HL-60/S4 treated with retinoic acid at 250 ng/mL for 4 days and 3 days (cell line): ENCODE results near the gene WDR88.

Source experiments
- in situ Hi-C: fragments of 300-500 bp; cut with MboI; formaldehyde crosslinking; loops from 2 replicates; pipeline ENCODE4 v1.7.0; 2022; ENCODE audit warnings: low sequenced_read_pairs

The WDR88 gene

GRCh38 chr19:33132021-33132420 lies at the start of gene WDR88:
WDR88 (plus strand) TSS chr19:33132114; CDS start chr19:33132170, 56 bp downstream.
- in situ Hi-C loops: loop anchor here (25.0 kb wide), 1 partner anchor 280 kb away; no protein-coding TSS in a partner anchor

- in situ Hi-C loops: no loop called here
These were observed 46.3 kb upstream of the WDR88 start for GRCh38 chr19:33085570-33086128.

GRCh38 chr19:33086955-33087354 lies 45.0 kb upstream of the WDR88 start:
- in situ Hi-C loops: no loop called here

GRCh38 chr19:33089010-33089409 lies 42.9 kb upstream of the WDR88 start:
- in situ Hi-C loops: no loop called here

- in situ Hi-C loops: no loop called here
These were observed 41.7 kb upstream of the WDR88 start for GRCh38 chr19:33090179-33090578.

- in situ Hi-C loops: no loop called here
These were observed 38.3 kb upstream of the WDR88 start for GRCh38 chr19:33093420-33094210.

GRCh38 chr19:33094436-33095067 lies 37.4 kb upstream of the WDR88 start:
- in situ Hi-C loops: no loop called here

- in situ Hi-C loops: no loop called here
These were observed 35.9 kb upstream of the WDR88 start for GRCh38 chr19:33096005-33096404.

- in situ Hi-C loops: no loop called here
These were observed 33.8 kb upstream of the WDR88 start for GRCh38 chr19:33098055-33098534.

GRCh38 chr19:33100894-33101644 lies 30.8 kb upstream of the WDR88 start:
- in situ Hi-C loops: loop anchor here (25.0 kb wide), 1 partner anchor 414 kb away; the partner anchor contains the start of genes ANKRD27, NUDT19 and RGS9BP

GRCh38 chr19:33102893-33103292 lies 29.0 kb upstream of the WDR88 start:
- in situ Hi-C loops: loop anchor here (25.0 kb wide), 1 partner anchor 416 kb away; the partner anchor contains the start of genes ANKRD27, NUDT19 and RGS9BP

- in situ Hi-C loops: loop anchor here (25.0 kb wide), 1 partner anchor 421 kb away; the partner anchor contains the start of genes ANKRD27, NUDT19 and RGS9BP
These were observed 23.8 kb upstream of the WDR88 start for GRCh38 chr19:33108161-33108560.

- in situ Hi-C loops: loop anchor here (25.0 kb wide), 1 partner anchor 423 kb away; the partner anchor contains the start of genes ANKRD27, NUDT19 and RGS9BP
These were observed 21.6 kb upstream of the WDR88 start for GRCh38 chr19:33110137-33110910.

- in situ Hi-C loops: loop anchor here (25.0 kb wide), 1 partner anchor 424 kb away; the partner anchor contains the start of genes ANKRD27, NUDT19 and RGS9BP
These were observed 20.3 kb upstream of the WDR88 start for GRCh38 chr19:33111587-33111986.

GRCh38 chr19:33114312-33114711 lies 17.6 kb upstream of the WDR88 start:
- in situ Hi-C loops: loop anchor here (25.0 kb wide), 1 partner anchor 427 kb away; the partner anchor contains the start of genes ANKRD27, NUDT19 and RGS9BP

- in situ Hi-C loops: loop anchor here (25.0 kb wide), 1 partner anchor 430 kb away; the partner anchor contains the start of genes ANKRD27, NUDT19 and RGS9BP
These were observed 14.4 kb upstream of the WDR88 start for GRCh38 chr19:33117501-33117900.

GRCh38 chr19:33118643-33119042 lies 13.3 kb upstream of the WDR88 start:
- in situ Hi-C loops: loop anchor here (25.0 kb wide), 1 partner anchor 431 kb away; the partner anchor contains the start of genes ANKRD27, NUDT19 and RGS9BP

- in situ Hi-C loops: loop anchor here (25.0 kb wide), 2 partner anchors 288 to 437 kb away; partner anchors contain the start of genes ANKRD27, NUDT19 and RGS9BP
These were observed 7.5 kb upstream of the WDR88 start for GRCh38 chr19:33124207-33125098.
